AG20443 (cell line): ENCODE data around the gene CRADD.
"Not testable (repeated sequence)": the region's sequence is repeated elsewhere in the genome, so short reads cannot be mapped to it uniquely, and the experiment has no call there.

ENCODE experiments used
- DNase-seq: peaks from one replicate; pipeline ENCODE4 v3.0.0; 2012; ENCODE audit warnings: low spot score, mixed read lengths

Gene CRADD

GRCh38 chr12:93783832-93784231 lies 106.7 kb downstream of the CRADD start:
- DNase-seq: no peak

GRCh38 chr12:93784339-93785086 lies 107.3 kb downstream of the CRADD start:
- no peak for DNase-seq

- DNase-seq: peak; percentile 86
Observed at GRCh38 chr12:93785249-93786010, 108.3 kb downstream of the CRADD start.

GRCh38 chr12:93786656-93787397 lies 109.7 kb downstream of the CRADD start:
- DNase-seq: no peak

- DNase-seq: no peak
Observed at GRCh38 chr12:93788853-93789252, 111.7 kb downstream of the CRADD start.

GRCh38 chr12:93789767-93790166 lies 112.6 kb downstream of the CRADD start:
- no peak for DNase-seq

GRCh38 chr12:93790472-93791152 lies 113.4 kb downstream of the CRADD start:
- DNase-seq: peak; percentile 40

- no peak for DNase-seq
Observed at GRCh38 chr12:93793007-93793406, 115.8 kb downstream of the CRADD start.

GRCh38 chr12:93793983-93794382 lies 116.8 kb downstream of the CRADD start:
- DNase-seq: no peak

- no peak for DNase-seq
Observed at GRCh38 chr12:93794738-93795137, 117.6 kb downstream of the CRADD start.

- DNase-seq: no peak
Observed at GRCh38 chr12:93795352-93795751, 118.2 kb downstream of the CRADD start.

GRCh38 chr12:93796729-93797128 lies 119.6 kb downstream of the CRADD start:
- no peak for DNase-seq

- no peak for DNase-seq
Observed at GRCh38 chr12:93798279-93799151, 121.3 kb downstream of the CRADD start.

GRCh38 chr12:93801666-93802065 lies 124.5 kb downstream of the CRADD start:
- DNase-seq: not testable (repeated sequence)

GRCh38 chr12:93802293-93802692 lies 125.1 kb downstream of the CRADD start:
- no peak for DNase-seq

- DNase-seq: peak; percentile 44
Observed at GRCh38 chr12:93802698-93803423, 125.7 kb downstream of the CRADD start.

GRCh38 chr12:93803424-93803807 lies 126.2 kb downstream of the CRADD start:
- peak; percentile 67 for DNase-seq

- DNase-seq: peak; percentile 42
Observed at GRCh38 chr12:93804392-93805179, 127.4 kb downstream of the CRADD start.

- DNase-seq: no peak
Observed at GRCh38 chr12:93805736-93806141, 128.6 kb downstream of the CRADD start.

GRCh38 chr12:93807354-93807753 lies 130.2 kb downstream of the CRADD start:
- DNase-seq: no peak
